GM10248 (cell line): Measurements from ENCODE around the gene TBX3.

Source experiments
- CTCF ChIA-PET: fragments of 300-600 bp; sonication (Branson Sonifier 250); formaldehyde crosslinking; extraction: SDS; loops from one replicate; lab custom pipeline; 2021; ENCODE audit warnings: antibody characterized with exemption; lab: Yijun Ruan, JAX
- POLR2A ChIA-PET: fragments of 350-650 bp; sonication (Branson Sonifier 250); formaldehyde crosslinking; extraction: SDS; loops from one replicate; lab custom pipeline; 2020; ENCODE audit warnings: antibody characterized with exemption; lab: Yijun Ruan, JAX
- DNase-seq: peaks from one replicate; pipeline ENCODE4 v3.0.0; 2012; ENCODE audit errors: extremely low spot score
- TF ChIP-seq, protein P1 (sequence below): IDR thresholded peaks from 2 replicates; pipeline ENCODE4 v1.5.1; 2012; ENCODE audit warnings: mild to moderate bottlenecking, low read depth; ENCODE audit errors: extremely low read depth, missing control alignments, control extremely low read depth

The TBX3 gene

DNA sequence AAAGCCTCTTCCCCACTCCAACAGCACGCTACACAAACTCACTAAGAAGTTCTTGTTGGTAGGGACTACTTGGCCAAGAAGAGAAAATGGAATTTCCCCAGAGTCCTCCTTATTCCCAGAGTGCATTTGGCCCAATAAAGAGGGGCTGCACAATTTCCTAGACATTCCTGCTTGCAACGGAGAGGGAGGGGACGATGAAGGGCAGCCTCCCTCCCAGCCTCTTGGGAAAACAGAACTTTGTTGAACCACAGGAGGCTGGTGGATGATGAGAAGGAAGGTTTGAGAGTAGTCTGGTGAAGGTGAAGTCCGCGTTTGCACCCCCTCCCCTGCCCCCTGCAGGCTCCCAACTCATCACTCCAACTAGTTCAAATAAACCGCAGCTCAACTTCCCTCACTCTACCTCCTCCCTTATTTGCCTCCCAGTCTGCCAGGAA lies 19.1 kb upstream of the TBX3 start:
- TF ChIP-seq, protein P1, sequence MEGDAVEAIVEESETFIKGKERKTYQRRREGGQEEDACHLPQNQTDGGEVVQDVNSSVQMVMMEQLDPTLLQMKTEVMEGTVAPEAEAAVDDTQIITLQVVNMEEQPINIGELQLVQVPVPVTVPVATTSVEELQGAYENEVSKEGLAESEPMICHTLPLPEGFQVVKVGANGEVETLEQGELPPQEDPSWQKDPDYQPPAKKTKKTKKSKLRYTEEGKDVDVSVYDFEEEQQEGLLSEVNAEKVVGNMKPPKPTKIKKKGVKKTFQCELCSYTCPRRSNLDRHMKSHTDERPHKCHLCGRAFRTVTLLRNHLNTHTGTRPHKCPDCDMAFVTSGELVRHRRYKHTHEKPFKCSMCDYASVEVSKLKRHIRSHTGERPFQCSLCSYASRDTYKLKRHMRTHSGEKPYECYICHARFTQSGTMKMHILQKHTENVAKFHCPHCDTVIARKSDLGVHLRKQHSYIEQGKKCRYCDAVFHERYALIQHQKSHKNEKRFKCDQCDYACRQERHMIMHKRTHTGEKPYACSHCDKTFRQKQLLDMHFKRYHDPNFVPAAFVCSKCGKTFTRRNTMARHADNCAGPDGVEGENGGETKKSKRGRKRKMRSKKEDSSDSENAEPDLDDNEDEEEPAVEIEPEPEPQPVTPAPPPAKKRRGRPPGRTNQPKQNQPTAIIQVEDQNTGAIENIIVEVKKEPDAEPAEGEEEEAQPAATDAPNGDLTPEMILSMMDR = no peak
- CTCF ChIA-PET = no interaction called here
- POLR2A ChIA-PET = interaction anchor here (0.7 kb wide), 1 partner anchor 1197 kb away, joined by 3 read pairs; no protein-coding TSS in a partner anchor
- DNase-seq = no peak

DNA sequence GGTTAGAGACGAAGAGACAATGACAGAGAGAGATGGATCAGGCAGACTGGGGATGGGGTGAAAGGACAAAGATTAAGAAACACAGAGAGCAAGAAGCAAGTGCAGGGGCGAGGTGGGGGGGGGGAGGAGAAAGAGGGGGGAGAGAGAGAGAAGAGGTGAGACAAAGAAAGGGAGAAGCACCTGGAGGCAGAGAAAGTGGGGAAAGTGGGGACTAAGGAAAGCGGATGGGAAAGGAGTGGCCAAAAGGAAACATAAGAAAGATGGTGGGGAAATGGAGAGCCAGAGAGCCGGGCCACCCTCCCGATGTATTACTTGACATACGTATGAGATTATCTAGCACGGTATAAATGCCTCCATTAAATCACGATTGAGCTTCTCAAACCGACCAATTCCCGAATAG lies 18.5 kb upstream of the TBX3 start:
- ChIA-PET POLR2A (no interaction called here), CTCF (no interaction called here)
- TF ChIP-seq, protein P1 = no peak
- no peak for DNase-seq

GRCh38 chr12:114701553-114701952 lies 17.6 kb upstream of the TBX3 start:
- DNase-seq = no peak
- TF ChIP-seq, protein P1 = no peak
- ChIA-PET CTCF (no interaction called here), POLR2A (no interaction called here)

DNA sequence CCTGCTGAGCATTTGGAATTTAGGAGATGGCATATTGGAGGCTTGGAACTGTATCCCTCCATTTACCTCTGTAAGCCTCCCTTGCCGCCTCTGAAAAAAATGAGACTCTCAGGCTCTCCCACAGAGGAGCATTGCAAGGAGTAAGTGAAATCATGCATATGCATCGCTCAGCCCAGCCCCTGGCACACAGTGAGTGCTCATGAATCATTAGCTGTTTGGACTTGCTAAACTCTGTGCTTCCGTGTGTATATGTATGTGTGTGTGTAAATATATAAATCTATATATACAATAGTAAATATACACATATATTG lies 17.1 kb upstream of the TBX3 start:
- TF ChIP-seq, protein P1 = no peak
- ChIA-PET POLR2A (no interaction called here), CTCF (no interaction called here)
- DNase-seq = no peak

DNA sequence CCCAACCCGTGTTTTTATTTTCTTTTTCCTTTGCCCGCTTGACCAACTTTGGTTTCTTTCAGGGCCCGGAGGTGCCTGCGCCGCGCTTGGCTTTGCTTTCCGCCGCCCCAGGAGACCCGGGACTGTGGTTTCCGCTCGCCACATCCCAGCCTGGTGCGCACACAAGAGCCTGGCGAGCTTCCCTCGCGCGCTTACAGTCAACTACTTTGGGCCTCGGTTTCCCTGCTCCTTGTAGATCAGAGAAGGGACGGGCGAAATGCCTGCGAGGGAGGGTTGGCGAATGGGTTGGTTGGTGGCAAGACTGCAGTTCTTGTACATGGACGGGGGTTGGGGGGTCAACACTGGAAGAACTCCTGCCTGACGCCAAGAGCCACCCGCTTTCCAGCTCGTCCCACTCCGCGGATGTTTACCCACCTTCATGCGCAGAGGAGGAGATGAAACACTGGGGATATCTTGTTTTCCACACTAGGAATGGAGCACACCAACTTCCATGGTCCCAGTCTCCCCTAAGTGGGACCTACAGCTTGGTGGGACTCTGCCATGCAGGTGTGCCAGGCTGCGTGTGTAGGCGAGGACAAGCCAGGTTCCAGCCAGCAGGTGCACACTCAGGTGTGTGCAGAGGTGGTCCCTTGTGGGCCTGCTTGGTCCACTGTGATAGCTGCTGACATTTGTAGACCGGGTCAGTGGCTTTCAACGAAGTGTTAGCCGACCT lies 16.6 kb upstream of the TBX3 start:
- CTCF ChIA-PET = no interaction called here

GRCh38 chr12:114698566-114699163 lies 14.7 kb upstream of the TBX3 start:
- DNase-seq = no peak
- TF ChIP-seq, protein P1 = no peak
- ChIA-PET POLR2A (no interaction called here), CTCF (no interaction called here)

More for the DNA sequence above, 16.6 kb upstream of the TBX3 start:
- DNase-seq = no peak
- TF ChIP-seq, protein P1 = no peak
- POLR2A ChIA-PET = no interaction called here
